Hematopoietic multipotent progenitor cell treated with erythropoietin and hydrocortisone succinate and interleukin-3 and kit ligand, for 6 days (in vitro differentiated cells): Measurements from ENCODE around the gene DCAKD.
A peak's percentile ranks its signal among the peaks of the same experiment; 100 is the strongest.
"Not testable (repeated sequence)": the region's sequence is repeated elsewhere in the genome, so short reads cannot be mapped to it uniquely, and the experiment has no call there.

ENCODE experiments used
- DNase-seq: peaks from one replicate; pipeline ENCODE4 v3.0.0-alpha.2; 2015

DCAKD gene

GRCh38 chr17:45061606-45062205 lies 10.3 kb upstream of the DCAKD start:
- no peak for DNase-seq

- DNase-seq, result peak; percentile 100
Observed at GRCh38 chr17:45060797-45061605, 9.6 kb upstream of the DCAKD start, which contains the start of gene NMT1. Gene NMT1 (plus strand): TSS chr17:45061317. CDS start chr17:45061330, 13 bp downstream.

- DNase-seq, result no peak
Observed at GRCh38 chr17:45060382-45060796, 9.0 kb upstream of the DCAKD start.

- peak; percentile 79 for DNase-seq
Observed at GRCh38 chr17:45052052-45052772, 780 bp upstream of the DCAKD start.

- DNase-seq, result not testable (repeated sequence)
Observed at GRCh38 chr17:45051720-45052051, 254 bp upstream of the DCAKD start.

- DNase-seq, result peak; percentile 62
Observed at GRCh38 chr17:45050481-45051059, 862 bp downstream of the DCAKD start.

- DNase-seq, result peak; percentile 41
Observed at GRCh38 chr17:45048795-45049563, 2.5 kb downstream of the DCAKD start.

GRCh38 chr17:45046537-45047125 lies 4.8 kb downstream of the DCAKD start:
- DNase-seq, result no peak

- no peak for DNase-seq
Observed at GRCh38 chr17:45043813-45044540, 7.5 kb downstream of the DCAKD start.

GRCh38 chr17:45042346-45043120 lies 8.9 kb downstream of the DCAKD start:
- DNase-seq, result no peak

GRCh38 chr17:45040459-45040858 lies 11.0 kb downstream of the DCAKD start:
- DNase-seq, result no peak

GRCh38 chr17:45038728-45039634 lies 12.5 kb downstream of the DCAKD start:
- DNase-seq, result no peak

- no peak for DNase-seq
Observed at GRCh38 chr17:45036691-45037090, 14.7 kb downstream of the DCAKD start.

GRCh38 chr17:45035848-45036247 lies 15.6 kb downstream of the DCAKD start:
- no peak for DNase-seq

GRCh38 chr17:45034599-45034998 lies 16.8 kb downstream of the DCAKD start:
- DNase-seq, result no peak

- no peak for DNase-seq
Observed at GRCh38 chr17:45032174-45032541, 19.3 kb downstream of the DCAKD start.

GRCh38 chr17:45031231-45032173 lies 19.9 kb downstream of the DCAKD start:
- peak; percentile 67 for DNase-seq

GRCh38 chr17:45030733-45031132 lies 20.7 kb downstream of the DCAKD start:
- DNase-seq, result no peak
